Neural progenitor cell (in vitro differentiated cells): ENCODE results near the gene ARPP21.

Source experiments
- EZH2 ChIP-seq: fragments of 200-600 bp; sonication (generic); IDR thresholded peaks from 2 replicates; pipeline ENCODE4 v1.6.1; 2017; ENCODE audit warnings: antibody characterized with exemption, mild to moderate bottlenecking, moderate library complexity
- TF ChIP-seq, protein P1 (sequence below): fragments of 200-600 bp; sonication (generic); IDR thresholded peaks from 2 replicates; pipeline ENCODE4 v1.5.1; 2017; ENCODE audit warnings: antibody characterized with exemption, mild to moderate bottlenecking

DNA sequence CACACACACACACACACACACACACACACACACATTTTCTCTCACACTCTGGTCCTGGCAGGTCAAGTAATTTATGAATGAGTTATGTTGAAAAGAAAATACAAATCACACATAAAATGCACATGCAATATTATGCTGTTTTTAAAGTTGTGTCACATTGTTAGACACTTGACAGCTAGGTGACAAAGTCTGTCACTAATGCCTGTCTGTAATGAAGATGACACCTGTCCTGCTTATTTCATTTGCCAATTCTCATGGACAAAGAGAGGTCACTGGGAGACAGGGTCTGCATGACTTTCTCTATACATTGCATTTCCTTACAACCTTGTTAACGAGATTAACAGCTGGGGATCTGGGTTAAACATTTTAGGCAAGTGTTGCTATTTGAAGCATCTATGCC is 71.2 kb downstream of the ARPP21 start:
- TF ChIP-seq, protein P1, sequence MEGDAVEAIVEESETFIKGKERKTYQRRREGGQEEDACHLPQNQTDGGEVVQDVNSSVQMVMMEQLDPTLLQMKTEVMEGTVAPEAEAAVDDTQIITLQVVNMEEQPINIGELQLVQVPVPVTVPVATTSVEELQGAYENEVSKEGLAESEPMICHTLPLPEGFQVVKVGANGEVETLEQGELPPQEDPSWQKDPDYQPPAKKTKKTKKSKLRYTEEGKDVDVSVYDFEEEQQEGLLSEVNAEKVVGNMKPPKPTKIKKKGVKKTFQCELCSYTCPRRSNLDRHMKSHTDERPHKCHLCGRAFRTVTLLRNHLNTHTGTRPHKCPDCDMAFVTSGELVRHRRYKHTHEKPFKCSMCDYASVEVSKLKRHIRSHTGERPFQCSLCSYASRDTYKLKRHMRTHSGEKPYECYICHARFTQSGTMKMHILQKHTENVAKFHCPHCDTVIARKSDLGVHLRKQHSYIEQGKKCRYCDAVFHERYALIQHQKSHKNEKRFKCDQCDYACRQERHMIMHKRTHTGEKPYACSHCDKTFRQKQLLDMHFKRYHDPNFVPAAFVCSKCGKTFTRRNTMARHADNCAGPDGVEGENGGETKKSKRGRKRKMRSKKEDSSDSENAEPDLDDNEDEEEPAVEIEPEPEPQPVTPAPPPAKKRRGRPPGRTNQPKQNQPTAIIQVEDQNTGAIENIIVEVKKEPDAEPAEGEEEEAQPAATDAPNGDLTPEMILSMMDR: no peak
- TF ChIP-seq EZH2: no peak
